Large intestine (tissue), 3 donors: Measurements from ENCODE around the gene ERGIC2. TPM values are rescaled to one million over a fixed set of nuclear protein-coding genes. Genes with fewer than 3 reads are reported as not detected.
"Not testable (repeated sequence)": the region's sequence is repeated elsewhere in the genome, so short reads cannot be mapped to it uniquely, and the experiment has no call there.

Source experiments
- DNase-seq, 2 donors: peaks; one replicate each; pipeline versions ENCODE4 v3.0.0 to v3.0.0-alpha.2; 2013
- H3K27ac ChIP-seq: one replicate; pipeline ENCODE4 v1.5.1; 2013; ENCODE audit warnings: low read length
- H3K27me3 ChIP-seq: 2 replicates; pipeline ENCODE4 v1.6.1; 2013; ENCODE audit warnings: low read length; ENCODE audit not compliant: control insufficient read depth, insufficient read depth
- H3K36me3 ChIP-seq: 2 replicates; pipeline ENCODE4 v1.6.1; 2013; ENCODE audit warnings: low read length; ENCODE audit not compliant: control insufficient read depth, insufficient read depth
- H3K4me1 ChIP-seq: one replicate; pipeline ENCODE4 v1.6.1; 2013; ENCODE audit warnings: low read length; ENCODE audit not compliant: control insufficient read depth, insufficient read depth
- H3K4me3 ChIP-seq: one replicate; pipeline ENCODE4 v1.5.1; 2013; ENCODE audit warnings: low read length
- H3K9me3 ChIP-seq: one replicate; pipeline ENCODE4 v1.6.1; 2013; ENCODE audit warnings: mild to moderate bottlenecking, low read depth, low read length, moderate library complexity; ENCODE audit not compliant: control insufficient read depth
- WGBS: methylation state at CpG from one replicate; pipeline ENCODE4 v1.1.5; 2013; ENCODE audit warnings: low lambda C conversion rate; ENCODE audit not compliant: insufficient coverage; 5-methylcytosine and 5-hydroxymethylcytosine counted together
- polyA plus RNA-seq: library from polyadenylated mRNA; unstranded; fragments of 120-200 nt; gene quantifications from one replicate; pipeline ENCODE4 v1.2.1, GENCODE V29; 2013

The ERGIC2 gene
- polyA plus RNA-seq, 1 donor: 57.7 TPM

DNA sequence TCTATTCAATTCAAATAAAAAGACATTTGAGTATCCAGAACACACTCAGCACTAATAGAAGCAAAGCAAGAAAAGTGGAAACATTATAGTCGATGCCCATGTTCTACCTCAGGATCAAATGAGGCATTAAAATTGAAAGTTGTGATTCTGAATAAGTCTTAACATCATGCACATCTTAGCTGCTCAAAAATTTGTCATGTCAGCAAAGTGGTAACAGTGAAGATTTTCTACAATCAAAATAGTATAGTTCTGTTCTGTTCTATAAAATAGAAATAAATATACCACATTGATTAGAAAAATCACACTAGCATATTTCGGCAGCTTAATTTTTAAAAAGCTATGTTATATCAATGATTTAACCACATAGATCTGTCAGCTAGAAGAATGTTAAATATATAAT lies 74.7 kb downstream of the ERGIC2 start:
- Histone ChIP-seq H3K27ac (no peak overlapping the region), H3K4me3 (no peak overlapping the region), H3K36me3 (no peaks in the 10 kb centered on the region), H3K4me1 (peaks cover 6% of the 10 kb centered on the region), H3K27me3 (no peaks in the 10 kb centered on the region), H3K9me3 (no peaks in the 10 kb centered on the region)
- WGBS: 73% methylated on average over 1 of the region's 2 CpGs
- DNase-seq: no peak

DNA sequence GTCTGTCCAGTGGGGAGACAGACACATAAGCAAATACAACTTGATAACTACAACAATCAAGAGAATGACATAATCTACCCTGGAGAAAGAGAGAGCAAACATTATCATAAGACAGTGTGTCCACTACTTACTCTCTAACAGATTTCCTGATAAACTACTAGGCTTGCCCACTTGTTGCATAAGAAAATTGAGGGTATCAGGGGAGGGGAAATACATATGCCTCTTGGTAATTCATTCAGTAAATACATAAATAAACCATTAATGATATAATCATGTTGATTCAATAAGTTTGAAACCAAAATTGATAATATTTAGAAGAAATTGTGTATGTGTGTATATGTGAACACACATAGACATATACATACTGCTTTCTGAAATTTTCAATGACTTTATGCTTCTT lies 76.6 kb downstream of the ERGIC2 start:
- Histone ChIP-seq H3K36me3 (no peaks in the 10 kb centered on the region), H3K27me3 (no peaks in the 10 kb centered on the region), H3K4me1 (peaks cover 6% of the 10 kb centered on the region), H3K27ac (no peak overlapping the region), H3K4me3 (no peak overlapping the region), H3K9me3 (no peaks in the 10 kb centered on the region)
- DNase-seq: no peak

DNA sequence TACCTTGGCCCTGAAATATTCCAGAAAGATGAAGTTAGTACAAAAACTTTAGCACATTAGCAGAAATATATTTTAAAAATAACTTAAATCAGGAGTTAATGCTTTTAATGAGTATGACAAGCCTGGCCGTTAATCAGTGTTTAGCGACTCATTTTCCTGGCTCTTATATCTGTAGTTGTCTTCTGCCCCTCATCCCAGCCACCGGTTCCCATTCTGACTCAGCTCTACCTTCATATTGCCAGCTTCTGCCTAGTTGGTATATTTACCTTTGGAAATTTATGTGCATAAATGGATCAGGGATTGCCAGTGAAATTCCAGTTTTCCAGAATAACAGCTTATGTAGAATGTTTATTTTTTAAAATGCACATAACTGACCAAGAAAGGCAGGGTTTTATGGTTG lies 79.9 kb downstream of the ERGIC2 start:
- WGBS: no CpG with 5 or more reads among the region's 3 CpGs
- no peaks in the 10 kb centered on the region for H3K36me3 ChIP-seq
- no peaks in the 10 kb centered on the region for H3K9me3 ChIP-seq
- H3K4me1 ChIP-seq: peaks cover 6% of the 10 kb centered on the region
- H3K27me3 ChIP-seq: no peaks in the 10 kb centered on the region
- H3K4me3 ChIP-seq: no peak overlapping the region
- no peak for DNase-seq
- no peak overlapping the region for H3K27ac ChIP-seq

DNA sequence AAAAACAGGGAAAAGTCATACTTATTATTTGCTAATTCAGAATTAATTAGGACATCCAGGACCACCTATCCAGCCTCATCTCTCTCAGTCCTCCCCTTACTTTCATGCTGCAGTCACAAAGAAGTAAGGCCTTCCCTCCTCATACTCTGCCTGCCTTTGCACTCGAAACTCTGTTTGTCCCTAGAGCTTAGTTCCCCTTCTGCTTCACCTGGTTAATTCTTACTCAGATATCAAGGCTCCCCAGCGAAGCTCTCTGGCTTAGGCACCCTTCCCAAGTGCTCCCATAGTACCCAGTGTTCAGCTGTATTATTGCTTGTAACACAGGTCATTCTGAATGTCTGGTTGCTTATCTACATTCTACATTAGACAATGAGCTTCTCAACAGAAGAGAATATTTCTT lies 81.3 kb downstream of the ERGIC2 start:
- Histone ChIP-seq H3K36me3 (no peaks in the 10 kb centered on the region), H3K4me3 (no peak overlapping the region), H3K9me3 (no peaks in the 10 kb centered on the region), H3K27me3 (no peaks in the 10 kb centered on the region), H3K27ac (no peak overlapping the region), H3K4me1 (peaks cover 6% of the 10 kb centered on the region)
- DNase-seq: no peak
- WGBS: no CpG with 5 or more reads among the region's 2 CpGs

DNA sequence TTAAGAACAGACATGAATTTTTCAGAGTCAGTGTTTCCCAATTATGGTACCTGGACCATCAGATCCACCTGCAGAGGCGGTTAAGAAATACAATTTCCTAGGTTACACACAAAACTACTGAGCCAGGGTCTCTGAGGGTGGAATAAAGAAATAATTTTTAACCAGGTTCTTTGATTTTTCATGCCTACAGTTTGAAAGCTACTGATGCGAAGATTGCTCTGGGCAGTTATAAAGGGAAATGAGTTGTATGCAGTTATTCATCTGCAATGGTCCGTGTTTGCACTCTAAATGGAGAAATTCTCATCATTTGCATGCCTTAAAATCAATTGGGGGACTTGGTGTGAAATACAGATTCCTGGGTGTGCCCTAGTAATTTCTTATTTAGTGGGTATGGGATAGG lies 89.7 kb downstream of the ERGIC2 start:
- Histone ChIP-seq H3K27me3 (no peaks in the 10 kb centered on the region), H3K27ac (no peak overlapping the region), H3K4me3 (no peak overlapping the region), H3K9me3 (peaks cover 3% of the 10 kb centered on the region), H3K36me3 (no peaks in the 10 kb centered on the region), H3K4me1 (no peaks in the 10 kb centered on the region)
- no peak for DNase-seq
- no CpG with 5 or more reads among the region's 3 CpGs for WGBS

DNA sequence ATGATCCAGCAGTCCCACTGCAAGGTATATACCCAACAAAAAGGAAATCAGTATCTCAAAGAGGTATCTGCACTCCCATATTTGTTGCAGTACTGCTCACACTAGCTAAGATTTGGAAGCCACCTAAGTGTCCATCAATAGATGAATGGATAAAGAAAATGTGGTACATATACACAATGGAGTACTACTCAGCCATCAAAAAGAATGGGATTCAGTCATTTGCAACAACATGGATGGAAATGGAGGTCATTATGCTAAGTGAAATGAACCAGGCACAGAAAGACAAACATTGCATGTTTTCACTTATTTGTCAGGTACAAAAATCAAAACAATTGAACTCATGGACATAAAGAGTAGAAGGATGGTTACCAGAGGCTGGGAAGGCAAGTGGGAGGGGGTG lies 90.5 kb downstream of the ERGIC2 start:
- not testable (repeated sequence) for H3K27ac ChIP-seq, H3K36me3 ChIP-seq, H3K4me3 ChIP-seq, DNase-seq, H3K27me3 ChIP-seq, H3K4me1 ChIP-seq, H3K9me3 ChIP-seq

DNA sequence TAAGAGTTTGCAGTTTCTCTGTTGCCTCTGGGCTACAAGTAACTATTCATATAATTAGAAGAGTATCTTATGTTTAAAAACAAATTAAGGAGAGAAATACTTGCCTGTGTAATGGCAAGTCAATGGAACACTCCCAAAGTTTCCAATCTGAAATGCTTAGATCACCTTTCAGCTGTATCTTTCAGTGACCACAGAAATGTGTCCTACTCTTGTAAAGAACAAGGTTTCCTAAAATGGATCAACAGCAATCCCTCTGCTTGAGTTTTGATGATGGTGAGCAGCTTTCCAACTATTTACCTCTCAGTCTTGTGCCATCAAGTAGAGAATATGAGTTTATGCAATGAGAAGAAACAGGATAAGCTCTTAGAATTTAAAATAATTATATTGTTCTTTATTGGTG lies 92.9 kb downstream of the ERGIC2 start:
- no peak overlapping the region for H3K4me3 ChIP-seq

DNA sequence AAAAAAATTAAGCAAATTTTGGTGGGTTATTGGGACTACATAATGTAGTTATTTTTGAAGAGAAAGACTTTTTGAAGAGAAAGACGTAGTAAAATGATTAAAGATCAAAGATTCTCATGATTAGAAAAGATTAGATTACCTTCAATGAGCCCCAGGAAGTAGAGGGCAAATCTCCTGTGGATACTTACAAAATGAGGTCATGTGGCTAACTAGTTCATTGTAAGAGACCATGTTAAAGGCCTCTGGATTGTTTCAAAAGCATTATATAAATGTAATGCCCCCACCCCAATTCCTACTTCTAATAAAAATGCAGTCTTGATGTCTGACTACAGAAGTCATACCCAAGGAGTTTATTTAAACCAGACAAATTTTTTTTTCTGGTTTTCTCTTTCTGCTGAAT lies 93.3 kb downstream of the ERGIC2 start:
- Histone ChIP-seq H3K4me1 (no peaks in the 10 kb centered on the region), H3K27me3 (no peaks in the 10 kb centered on the region), H3K9me3 (peaks cover 3% of the 10 kb centered on the region), H3K36me3 (no peaks in the 10 kb centered on the region), H3K27ac (no peak overlapping the region), H3K4me3 (no peak overlapping the region)
- WGBS: no CpG with 5 or more reads among the region's 1 CpG
- no peak for DNase-seq

More for the DNA sequence above, 92.9 kb downstream of the ERGIC2 start:
- Histone ChIP-seq H3K4me1 (no peaks in the 10 kb centered on the region), H3K9me3 (peaks cover 3% of the 10 kb centered on the region), H3K36me3 (no peaks in the 10 kb centered on the region), H3K27ac (no peak overlapping the region), H3K27me3 (no peaks in the 10 kb centered on the region)
- no peak for DNase-seq

Other genes with a start within 250 kb of the ERGIC2 start
- 18.1 TPM for gene FAR2, start 231.9 kb downstream of the ERGIC2 start, polyA plus RNA-seq
- gene OVCH1, start 116.5 kb upstream of the ERGIC2 start, polyA plus RNA-seq: 0.28 TPM